Glomerular visceral epithelial cell (primary cell): Measurements from ENCODE around the gene FREY1.

Experiments used
- DNase-seq: peaks from one replicate; pipeline ENCODE4 v3.0.0-alpha.2; 2016; ENCODE audit errors: extremely low spot score

The FREY1 gene

DNA sequence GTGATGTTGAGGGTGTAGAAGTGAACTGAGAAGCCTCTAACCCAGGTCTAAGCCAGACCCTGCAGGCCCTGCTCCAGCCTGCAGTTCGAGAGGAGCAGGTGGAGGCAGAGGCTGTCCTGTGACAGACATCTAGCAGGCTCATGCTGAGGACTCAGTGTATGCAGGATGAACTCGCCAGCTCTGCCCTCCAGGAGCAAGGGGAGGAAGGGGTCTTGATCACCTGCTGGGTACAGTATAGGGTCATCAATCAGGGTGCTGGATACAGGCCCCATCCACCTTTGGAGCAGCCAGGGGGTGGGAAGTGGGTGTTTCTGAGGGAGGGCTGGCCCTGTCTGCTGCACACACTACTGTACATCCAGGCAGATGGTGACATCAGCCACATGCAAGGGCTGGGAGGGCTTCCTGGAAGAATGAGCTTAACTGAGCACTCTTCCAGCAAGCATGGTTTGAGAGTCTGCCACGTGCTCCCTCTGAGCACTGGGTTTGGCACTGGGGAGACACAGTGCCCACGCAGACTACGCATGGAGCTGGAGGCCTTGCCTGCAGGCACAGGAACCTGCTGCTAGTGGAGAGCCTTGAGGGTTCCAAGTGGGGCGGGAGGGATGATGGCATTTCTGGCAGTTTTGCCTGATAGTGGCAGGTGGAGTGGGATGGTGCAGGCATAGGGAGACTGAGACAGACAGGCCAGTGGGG lies 12.4 kb downstream of the FREY1 start:
- DNase-seq, result no peak

- DNase-seq, result no peak
Measured at GRCh38 chr11:45892856-45893255, 14.2 kb downstream of the FREY1 start.

DNA sequence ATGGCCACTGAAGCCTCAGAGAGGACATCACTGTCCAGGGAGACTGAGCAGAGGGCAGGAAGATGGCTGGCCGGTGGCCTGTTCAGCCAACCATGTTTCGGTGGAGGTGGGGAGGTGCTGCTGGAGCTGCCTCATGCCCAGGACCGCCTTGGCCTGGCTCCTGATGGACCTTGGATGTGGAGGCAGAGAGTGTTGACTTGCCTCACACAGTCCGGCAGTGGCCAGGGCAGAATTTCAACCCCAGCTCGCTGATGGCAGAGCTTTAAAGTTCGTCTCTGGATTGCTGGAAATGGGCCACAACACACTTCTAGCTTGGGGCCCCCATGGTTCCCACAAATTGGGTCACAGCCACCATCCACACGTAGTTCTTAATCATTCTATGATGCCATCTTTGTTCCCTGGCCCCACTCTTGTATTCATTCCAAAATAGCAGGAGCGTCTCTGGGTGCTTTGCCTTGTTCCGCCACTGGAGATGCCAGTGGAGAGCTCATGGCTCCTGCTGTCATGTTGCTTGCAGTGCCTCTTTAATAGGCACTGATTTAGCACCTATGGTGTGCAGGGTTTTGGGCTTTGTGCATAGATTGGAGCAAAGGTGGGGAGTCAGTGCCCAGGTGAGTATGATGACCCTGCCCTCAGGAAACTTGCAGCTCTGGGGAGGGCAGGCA lies 16.1 kb downstream of the FREY1 start:
- no peak for DNase-seq

DNA sequence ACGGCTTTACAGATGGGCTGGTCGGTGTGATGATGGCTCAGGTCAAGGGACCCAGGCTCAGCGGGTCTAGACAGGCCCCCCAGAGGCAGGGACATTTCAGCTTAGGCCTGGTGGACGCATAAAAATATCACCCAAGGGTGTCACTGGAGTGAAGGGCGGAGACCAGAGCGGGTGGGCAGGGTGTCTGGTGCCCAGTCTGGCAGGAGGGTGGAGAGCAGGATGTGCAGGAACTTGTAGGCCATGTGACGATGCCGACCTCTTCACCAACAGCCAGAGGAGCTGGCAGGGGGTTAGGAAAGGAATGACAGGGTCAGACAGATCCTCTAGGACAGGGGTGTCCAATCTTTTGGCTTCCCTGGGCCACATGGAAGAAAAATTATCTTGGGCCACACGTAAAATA lies 17.1 kb downstream of the FREY1 start:
- no peak for DNase-seq

DNA sequence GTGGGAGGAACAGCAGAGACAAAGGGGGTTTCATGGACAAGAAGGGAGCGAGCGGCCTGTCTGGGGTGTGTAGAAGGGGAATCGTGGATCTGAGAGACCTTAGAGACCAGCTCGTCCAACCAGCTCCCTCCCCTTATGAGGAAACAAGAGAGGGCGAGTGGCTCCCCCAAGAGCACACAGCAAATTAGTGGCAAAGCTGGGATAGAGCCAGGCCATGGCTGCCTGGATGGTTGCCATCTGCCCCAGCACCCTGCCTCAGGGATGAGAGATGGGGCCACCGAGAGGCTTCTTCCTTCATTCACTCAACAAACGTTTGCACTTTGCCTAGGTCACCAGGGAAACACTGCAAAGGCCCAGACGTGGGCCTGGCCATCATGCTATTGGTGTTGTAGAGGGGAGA lies 17.5 kb downstream of the FREY1 start:
- no peak for DNase-seq

GRCh38 chr11:45887587-45887986 lies 19.5 kb downstream of the FREY1 start:
- no peak for DNase-seq

- DNase-seq, result no peak
Measured at GRCh38 chr11:45886816-45887520, 20.1 kb downstream of the FREY1 start.

GRCh38 chr11:45885921-45886721 lies 20.9 kb downstream of the FREY1 start:
- DNase-seq, result no peak

GRCh38 chr11:45885274-45885920 lies 21.7 kb downstream of the FREY1 start, which contains the start of gene MAPK8IP1:
Gene MAPK8IP1 (plus strand): TSS chr11:45885651. CDS start chr11:45885821, 170 bp downstream.
- DNase-seq, result peak; percentile 50

GRCh38 chr11:45884596-45885185 lies 22.4 kb downstream of the FREY1 start:
- DNase-seq, result no peak

DNA sequence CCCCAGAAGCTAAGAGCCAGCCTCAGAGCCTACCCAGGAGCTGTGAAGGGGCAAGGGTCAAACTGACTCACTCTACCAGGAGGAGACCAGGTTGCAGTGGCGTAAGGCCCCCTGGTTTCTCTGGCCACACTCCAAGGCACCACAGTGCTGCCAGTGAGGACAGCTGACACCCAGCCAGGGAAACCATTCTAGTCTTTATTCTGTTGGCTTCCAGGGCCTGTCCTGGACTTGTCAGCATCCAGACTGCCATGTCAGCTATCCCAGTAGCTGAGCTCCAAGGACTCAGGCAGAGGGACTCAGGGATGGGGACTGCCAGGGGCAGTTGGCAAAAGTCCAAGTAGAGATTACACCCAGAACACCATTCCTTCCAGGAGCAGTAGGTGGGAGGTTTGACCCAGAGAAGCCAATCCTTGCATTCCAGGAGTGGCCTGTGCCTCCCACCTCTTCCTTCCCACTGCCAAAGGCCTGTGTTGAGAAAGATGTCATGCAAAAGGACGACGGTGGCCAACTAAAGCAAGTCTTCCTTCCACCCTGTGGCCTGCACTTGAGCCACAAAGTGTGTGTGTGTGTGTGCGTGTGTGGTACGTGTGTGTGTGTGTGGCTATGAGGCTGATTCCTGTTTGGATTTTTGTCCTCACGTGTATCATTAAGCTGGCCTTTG lies 25.2 kb downstream of the FREY1 start:
- DNase-seq, result no peak

DNA sequence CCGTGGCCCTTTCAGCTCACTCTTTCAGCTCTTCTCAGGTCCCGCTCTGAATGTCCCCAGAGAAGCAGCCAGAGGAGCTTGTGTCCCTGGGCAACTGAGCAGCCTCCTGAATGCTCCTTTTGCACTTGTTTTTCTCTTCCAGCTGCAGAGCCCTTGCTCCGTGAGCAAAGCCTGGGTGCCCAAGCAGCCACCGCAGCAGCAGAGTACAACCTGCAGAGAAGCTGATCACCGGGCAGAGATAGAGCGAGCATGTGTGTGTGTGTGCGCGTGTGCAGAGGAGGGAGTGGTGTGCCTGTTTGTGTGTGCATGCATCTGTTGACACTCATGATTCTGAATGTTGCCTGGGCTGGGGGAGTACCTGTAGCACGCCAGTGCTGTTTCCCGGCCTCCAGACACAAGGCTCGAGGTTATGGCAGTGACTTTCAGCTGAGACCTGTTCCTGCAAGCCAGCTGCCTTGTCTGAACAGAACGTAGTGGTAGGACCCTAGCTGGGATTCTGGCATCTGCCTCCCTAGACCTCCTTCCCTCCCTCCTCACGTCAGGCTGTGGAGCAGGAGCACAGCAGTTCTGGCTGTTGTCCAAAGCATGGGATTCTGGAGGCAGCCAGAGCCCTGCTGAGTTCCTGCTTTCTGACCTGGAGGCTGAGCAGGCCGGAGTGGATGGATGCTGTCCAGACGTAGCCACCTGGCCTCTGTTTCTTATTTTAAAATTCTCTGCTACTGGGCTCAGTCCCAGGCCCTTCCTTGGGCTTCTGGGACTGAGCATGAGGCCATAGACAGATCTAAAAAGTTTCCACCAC lies 26.1 kb downstream of the FREY1 start:
- DNase-seq, result no peak

GRCh38 chr11:45879803-45880686 lies 27.0 kb downstream of the FREY1 start:
- peak; percentile 47 for DNase-seq

DNA sequence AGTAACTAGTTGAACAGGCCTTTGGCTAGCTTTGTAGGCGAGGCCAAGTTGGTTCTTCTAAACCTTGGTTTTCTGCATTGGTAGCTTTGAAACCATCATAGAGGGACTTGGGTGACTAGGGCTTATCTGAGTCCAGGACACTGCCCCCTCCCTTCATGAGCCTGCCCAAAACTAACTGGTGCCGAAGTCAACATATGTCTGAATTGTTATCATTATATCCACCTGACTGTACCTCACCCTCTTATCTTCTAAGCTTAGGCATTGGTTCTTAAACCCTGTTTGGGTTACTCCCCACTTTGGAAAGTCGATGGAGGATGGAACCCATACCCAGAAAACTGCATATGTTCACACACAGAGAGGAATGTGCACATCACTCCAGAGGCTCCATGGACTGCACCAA lies 29.2 kb downstream of the FREY1 start:
- no peak for DNase-seq

GRCh38 chr11:45877221-45877620 lies 29.9 kb downstream of the FREY1 start:
- DNase-seq, result no peak

DNA sequence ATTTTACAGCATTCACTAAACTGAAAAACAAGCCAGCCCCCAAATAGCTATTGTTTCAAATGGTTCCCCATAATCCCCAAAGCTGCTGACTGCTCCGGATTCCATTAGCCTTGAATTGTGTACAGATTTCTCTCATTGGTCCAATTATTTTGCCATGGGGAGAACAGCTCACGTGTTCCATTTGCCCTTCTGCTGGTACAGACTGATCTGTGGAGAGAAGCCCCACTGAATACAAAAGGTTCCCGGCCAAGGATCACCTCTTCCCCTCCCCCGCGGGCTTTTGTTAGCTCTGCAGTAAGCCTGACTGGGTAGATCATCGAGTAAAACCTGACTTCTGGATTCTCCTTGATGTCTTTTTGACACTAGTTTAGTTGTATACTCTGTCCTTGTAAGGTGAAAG lies 30.7 kb downstream of the FREY1 start:
- no peak for DNase-seq

- peak; percentile 41 for DNase-seq
Measured at GRCh38 chr11:45872651-45873356, 34.3 kb downstream of the FREY1 start.

DNA sequence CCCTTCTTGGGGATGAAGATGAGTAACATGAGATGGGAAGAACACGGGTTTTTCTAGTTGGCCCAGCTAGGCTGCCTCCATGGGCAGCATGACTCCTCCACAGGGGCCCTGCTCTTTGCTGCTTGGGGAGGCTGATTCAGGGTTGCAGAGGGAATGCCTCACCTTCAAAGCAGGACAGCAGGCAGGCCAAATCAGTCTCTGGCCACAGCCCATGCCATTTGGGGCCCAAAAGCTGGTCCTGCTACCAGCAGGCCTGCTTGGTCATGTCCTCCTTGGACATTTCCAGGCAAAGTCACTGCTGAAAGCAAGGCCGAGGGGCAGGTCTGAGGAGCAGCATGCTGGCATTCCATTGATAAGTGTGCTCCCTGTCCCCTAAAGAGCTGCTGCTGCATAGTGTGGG lies 35.4 kb downstream of the FREY1 start:
- DNase-seq, result no peak
